CD8-positive, alpha-beta memory T cell (primary cell): ENCODE measurements around the gene SH3BP5. TPM values are rescaled to one million over a fixed set of nuclear protein-coding genes. Genes with fewer than 3 reads are reported as not detected.
A peak's percentile ranks its signal among the peaks of the same experiment; 100 is the strongest.

Source experiments
- CTCF ChIA-PET: fragments of 350-600 bp; sonication (Branson Sonifier 250); formaldehyde crosslinking; loops from one replicate; lab custom pipeline; 2021; ENCODE audit warnings: antibody characterized with exemption; lab: Charles Lee
- POLR2A ChIA-PET: fragments of 350-600 bp; sonication (Branson Sonifier 250); formaldehyde crosslinking; loops from one replicate; lab custom pipeline; 2021; ENCODE audit warnings: antibody characterized with exemption; lab: Charles Lee
- DNase-seq, 5 donors: peaks; one replicate each; pipeline versions ENCODE4 v3.0.0 to v3.0.0-alpha.2; 2020 to 2022; ENCODE audit warnings: mixed read lengths in 1 of 5
- H3K27ac ChIP-seq: one replicate; pipeline ENCODE4 v1.7.0; 2013; ENCODE audit warnings: low read depth, mild to moderate bottlenecking, low read length, moderate library complexity
- H3K27me3 ChIP-seq: 2 replicates; pipeline ENCODE4 v1.7.0; 2013; ENCODE audit warnings: low read length, mild to moderate bottlenecking; ENCODE audit not compliant: insufficient read depth, poor library complexity, severe bottlenecking
- H3K36me3 ChIP-seq: 2 replicates; pipeline ENCODE4 v1.7.0; 2013; ENCODE audit warnings: mild to moderate bottlenecking, low read length, moderate library complexity; ENCODE audit not compliant: insufficient read depth
- H3K4me1 ChIP-seq: 2 replicates; pipeline ENCODE4 v1.7.0; 2013; ENCODE audit warnings: mild to moderate bottlenecking, low read length, moderate library complexity; ENCODE audit not compliant: insufficient read depth
- H3K4me3 ChIP-seq: 2 replicates; pipeline ENCODE4 v1.7.0; 2013; ENCODE audit warnings: mild to moderate bottlenecking, low read length
- H3K9me3 ChIP-seq: 2 replicates; pipeline ENCODE4 v1.7.0; 2013; ENCODE audit warnings: mild to moderate bottlenecking, low read length
- H3K27ac Mint-ChIP-seq, 8 donors: one replicate each; pipeline ENCODE4 v1.8.0; 2020 to 2021; ENCODE audit warnings: mixed read lengths in 8 of 8, mild to moderate bottlenecking in 6 of 8, inconsistent platforms in 3 of 8, moderate library complexity in 3 of 8
- H3K27me3 Mint-ChIP-seq, 2 donors: one replicate each; pipeline ENCODE4 v1.8.0; 2020 to 2021; ENCODE audit warnings: mixed read lengths in 2 of 2, mild to moderate bottlenecking in 1 of 2, moderate library complexity in 1 of 2
- H3K36me3 Mint-ChIP-seq, 3 donors: one replicate each; pipeline ENCODE4 v1.8.0; 2020 to 2021; ENCODE audit warnings: mixed read lengths in 3 of 3, inconsistent platforms in 1 of 3, mild to moderate bottlenecking in 1 of 3
- H3K4me1 Mint-ChIP-seq, 3 donors: one replicate each; pipeline ENCODE4 v1.8.0; 2020 to 2021; ENCODE audit warnings: mixed read lengths in 3 of 3, inconsistent platforms in 1 of 3, mild to moderate bottlenecking in 1 of 3
- H3K4me3 Mint-ChIP-seq, 7 donors: one replicate each; pipeline ENCODE4 v1.8.0; 2020 to 2021; ENCODE audit warnings: mixed read lengths in 7 of 7, mild to moderate bottlenecking in 6 of 7, moderate library complexity in 4 of 7, inconsistent platforms in 2 of 7
- H3K9me3 Mint-ChIP-seq, 5 donors: one replicate each; pipeline ENCODE4 v1.8.0; 2020 to 2022; ENCODE audit warnings: mixed read lengths in 5 of 5, mild to moderate bottlenecking in 3 of 5, moderate library complexity in 2 of 5, inconsistent platforms in 1 of 5
- polyA plus RNA-seq: library from polyadenylated mRNA; unstranded; fragments of 300-500 nt; fragmentation: Illumina TruSeq; gene quantifications from one replicate; pipeline ENCODE4 v1.2.3, GENCODE V29; 2021
- total RNA-seq, 2 experiments: library from RNA; stranded (reverse); gene quantifications; one replicate each; pipeline ENCODE4 v1.2.3, GENCODE V29; 2021

The SH3BP5 gene
- total and polyA plus RNA-seq, 3 experiments from 2014 or later, result 14.2 to 84.3 (median 15.5) TPM

DNA sequence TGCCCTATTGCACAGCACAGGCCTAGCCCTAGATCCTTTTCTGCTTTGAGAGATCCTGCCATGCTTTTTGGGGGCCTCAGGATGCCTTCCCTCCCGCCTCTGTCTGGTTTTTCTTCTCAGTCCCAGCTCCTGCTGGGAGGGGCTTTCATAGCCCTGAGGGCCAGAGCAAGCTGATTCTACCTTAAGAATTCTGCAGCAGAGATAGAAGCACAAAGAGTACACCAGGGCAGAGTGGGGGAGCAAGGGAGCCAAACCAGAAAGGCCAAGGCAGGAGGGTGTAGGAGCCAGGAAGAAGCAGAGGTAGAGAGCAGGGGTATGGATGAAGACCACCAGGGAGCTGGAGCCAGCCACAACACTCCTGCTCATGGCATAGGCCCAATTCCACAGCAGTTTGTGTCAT lies 18.1 kb downstream of the SH3BP5 start:
- Mint-ChIP-seq H3K27me3 (no peaks in the 10 kb centered on the region), H3K27ac (peak overlapping the region; percentile 54 to 87 (median 66))
- H3K4me1 ChIP-seq, result peaks cover 85% of the 10 kb centered on the region

DNA sequence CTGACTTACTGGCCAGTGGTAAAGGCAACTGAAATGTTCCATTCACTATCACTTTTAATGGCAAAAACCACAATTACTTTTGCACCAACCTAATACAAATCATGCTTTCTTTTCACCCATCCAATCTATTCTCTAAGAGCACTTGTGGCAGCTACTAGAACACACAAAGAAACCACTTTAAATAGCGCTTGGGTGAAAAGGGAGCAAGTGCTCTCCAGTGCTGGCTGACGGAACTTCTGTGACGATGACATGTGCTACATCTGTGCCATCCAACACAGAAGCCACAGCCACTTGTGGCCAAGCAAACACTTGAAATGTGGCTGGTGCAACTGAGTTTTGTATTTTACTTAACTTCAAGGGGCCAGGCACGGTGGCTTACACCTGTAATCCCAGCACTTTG lies 18.9 kb downstream of the SH3BP5 start:
- Histone ChIP-seq H3K9me3 (no peaks in the 10 kb centered on the region), H3K27me3 (no peaks in the 10 kb centered on the region), H3K27ac (no peak overlapping the region), H3K36me3 (no peaks in the 10 kb centered on the region), H3K4me3 (no peak overlapping the region), H3K4me1 (peaks cover 86% of the 10 kb centered on the region)
- peak overlapping the region in 7 of 8 donors; percentile 17 to 83 (median 57) for H3K27ac Mint-ChIP-seq
- peaks cover 75 to 90% (median 89%) of the 10 kb centered on the region in 3 donors for H3K4me1 Mint-ChIP-seq
- H3K27me3 Mint-ChIP-seq, result no peaks in the 10 kb centered on the region
- DNase-seq, result peak in 2 of 5 donors; percentile 35 to 53
- peaks cover 0 to 7% (median 4%) of the 10 kb centered on the region in 3 donors for H3K36me3 Mint-ChIP-seq
- peak overlapping the region in 2 of 7 donors; percentile 9 to 43 for H3K4me3 Mint-ChIP-seq
- ChIA-PET POLR2A (no interaction called here), CTCF (interaction anchor here (1.7 to 4.7 kb wide), 3 partner anchors 8 to 46 kb away, joined by 3 to 22 read pairs (median 8); partner anchors contain the start of gene SH3BP5)
- no peaks in the 10 kb centered on the region for H3K9me3 Mint-ChIP-seq

More for the DNA sequence above, 18.1 kb downstream of the SH3BP5 start:
- Histone ChIP-seq H3K27ac (no peak overlapping the region), H3K27me3 (no peaks in the 10 kb centered on the region), H3K36me3 (no peaks in the 10 kb centered on the region), H3K4me3 (no peak overlapping the region), H3K9me3 (no peaks in the 10 kb centered on the region)
- ChIA-PET CTCF (interaction anchor here (1.7 kb wide), 2 partner anchors 9 to 18 kb away, joined by 3 to 8 read pairs; partner anchors contain the start of gene SH3BP5), POLR2A (interaction anchor here (1.0 kb wide), 1 partner anchor 18 kb away, joined by 4 read pairs; the partner anchor contains the start of gene SH3BP5)
- Mint-ChIP-seq H3K36me3 (peaks cover 0 to 7% (median 0%) of the 10 kb centered on the region in 3 donors), H3K4me1 (peaks cover 74 to 90% (median 89%) of the 10 kb centered on the region in 3 donors), H3K9me3 (no peaks in the 10 kb centered on the region), H3K4me3 (peak overlapping the region in 3 of 7 donors; percentile 3 to 46 (median 27))
- no peak for DNase-seq

- no peaks in the 10 kb centered on the region for H3K36me3 ChIP-seq
- CTCF ChIA-PET, result interaction anchor here (1.7 to 4.7 kb wide), 2 partner anchors 7 to 45 kb away, joined by 3 to 22 read pairs; no protein-coding TSS in a partner anchor
- Mint-ChIP-seq H3K36me3 (peaks cover 0 to 7% (median 4%) of the 10 kb centered on the region in 3 donors), H3K4me1 (peaks cover 74 to 89% (median 89%) of the 10 kb centered on the region in 3 donors), H3K27me3 (no peaks in the 10 kb centered on the region), H3K9me3 (no peaks in the 10 kb centered on the region), H3K27ac (peak overlapping the region in 6 of 8 donors; percentile 27 to 80 (median 48)), H3K4me3 (peak overlapping the region in 1 of 7 donors; percentile 28)
- no peaks in the 10 kb centered on the region for H3K27me3 ChIP-seq
- H3K4me1 ChIP-seq, result peaks cover 83% of the 10 kb centered on the region
- no peak overlapping the region for H3K4me3 ChIP-seq
- DNase-seq, result no peak
- no peak overlapping the region for H3K27ac ChIP-seq
- no peaks in the 10 kb centered on the region for H3K9me3 ChIP-seq
- POLR2A ChIA-PET, result no interaction called here
Measured at GRCh38 chr3:15312550-15312949, 19.8 kb downstream of the SH3BP5 start.

- Histone ChIP-seq H3K9me3 (no peaks in the 10 kb centered on the region), H3K27ac (peak overlapping the region; percentile 55), H3K4me1 (peaks cover 78% of the 10 kb centered on the region), H3K4me3 (no peak overlapping the region), H3K27me3 (no peaks in the 10 kb centered on the region), H3K36me3 (no peaks in the 10 kb centered on the region)
- H3K27ac Mint-ChIP-seq, result peak overlapping the region; percentile 63 to 91 (median 77)
- H3K4me3 Mint-ChIP-seq, result peak overlapping the region in 5 of 7 donors; percentile 16 to 67 (median 45)
- no peaks in the 10 kb centered on the region for H3K9me3 Mint-ChIP-seq
- ChIA-PET CTCF (interaction anchor here (0.7 to 4.7 kb wide), 5 partner anchors 15 to 43 kb away, joined by 3 to 22 read pairs (median 4); partner anchors contain the start of gene SH3BP5), POLR2A (interaction anchor here (1.0 to 1.4 kb wide), 5 partner anchors 9 to 291 kb away, joined by 3 to 5 read pairs (median 4); partner anchors contain the start of genes BTD, HACL1 and SH3BP5)
- peaks cover under 1 to 8% (median 4%) of the 10 kb centered on the region in 3 donors for H3K36me3 Mint-ChIP-seq
- H3K27me3 Mint-ChIP-seq, result no peaks in the 10 kb centered on the region
- peaks cover 63 to 78% (median 78%) of the 10 kb centered on the region in 3 donors for H3K4me1 Mint-ChIP-seq
- DNase-seq, result peak in 2 of 5 donors; percentile 40 to 83
Measured at GRCh38 chr3:15310491-15311370, 21.7 kb downstream of the SH3BP5 start.

DNA sequence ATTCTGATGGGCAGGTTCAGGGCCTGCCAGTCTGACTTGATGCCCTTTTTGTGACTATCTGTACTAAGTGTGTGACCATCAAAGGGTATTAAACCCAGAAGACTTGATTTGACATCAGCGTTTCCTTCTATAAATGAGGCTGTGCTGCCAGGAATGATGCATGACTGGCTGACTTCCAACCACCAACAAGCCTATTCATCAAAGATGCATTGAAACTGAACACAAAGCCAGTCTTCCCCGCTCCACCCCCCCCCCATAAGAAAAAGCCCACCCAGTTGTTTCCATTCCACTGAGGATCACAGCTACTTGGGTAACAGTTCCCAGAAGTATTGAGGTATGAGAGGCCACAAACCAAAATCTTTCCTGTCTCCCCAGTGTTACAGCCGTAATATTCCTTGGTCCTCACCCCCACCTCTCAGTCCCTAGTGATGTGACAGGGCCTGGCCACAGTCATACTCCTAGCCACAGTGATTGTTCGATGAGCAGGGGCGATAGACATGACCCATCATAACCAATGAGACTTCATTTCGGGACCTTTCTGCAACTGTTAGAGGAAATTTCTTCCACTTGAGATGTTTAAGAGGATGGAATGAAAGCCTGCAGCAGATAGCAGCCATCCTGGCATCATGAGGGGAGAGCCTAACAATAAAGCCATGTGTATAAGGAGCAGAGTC lies 22.6 kb downstream of the SH3BP5 start:
- H3K9me3 ChIP-seq, result no peaks in the 10 kb centered on the region
- no peaks in the 10 kb centered on the region for H3K36me3 ChIP-seq
- H3K27ac Mint-ChIP-seq, result peak overlapping the region; percentile 63 to 95 (median 82)
- peak in 1 of 5 donors; percentile 42 for DNase-seq
- no peaks in the 10 kb centered on the region for H3K27me3 Mint-ChIP-seq
- CTCF ChIA-PET, result interaction anchor here (0.7 to 4.7 kb wide), 5 partner anchors 15 to 42 kb away, joined by 3 to 22 read pairs (median 4); partner anchors contain the start of gene SH3BP5
- peaks cover 5 to 11% (median 9%) of the 10 kb centered on the region in 3 donors for H3K36me3 Mint-ChIP-seq
- H3K4me1 ChIP-seq, result peaks cover 78% of the 10 kb centered on the region
- H3K27me3 ChIP-seq, result no peaks in the 10 kb centered on the region
- H3K27ac ChIP-seq, result peak overlapping the region; percentile 55
- peaks cover 59 to 76% (median 76%) of the 10 kb centered on the region in 3 donors for H3K4me1 Mint-ChIP-seq
- H3K4me3 ChIP-seq, result no peak overlapping the region
- H3K9me3 Mint-ChIP-seq, result no peaks in the 10 kb centered on the region
- POLR2A ChIA-PET, result interaction anchor here (1.0 to 1.4 kb wide), 5 partner anchors 10 to 104 kb away, joined by 3 to 5 read pairs (median 4); partner anchors contain the start of genes CAPN7 and SH3BP5
- peak overlapping the region in 6 of 7 donors; percentile 38 to 56 (median 46) for H3K4me3 Mint-ChIP-seq

DNA sequence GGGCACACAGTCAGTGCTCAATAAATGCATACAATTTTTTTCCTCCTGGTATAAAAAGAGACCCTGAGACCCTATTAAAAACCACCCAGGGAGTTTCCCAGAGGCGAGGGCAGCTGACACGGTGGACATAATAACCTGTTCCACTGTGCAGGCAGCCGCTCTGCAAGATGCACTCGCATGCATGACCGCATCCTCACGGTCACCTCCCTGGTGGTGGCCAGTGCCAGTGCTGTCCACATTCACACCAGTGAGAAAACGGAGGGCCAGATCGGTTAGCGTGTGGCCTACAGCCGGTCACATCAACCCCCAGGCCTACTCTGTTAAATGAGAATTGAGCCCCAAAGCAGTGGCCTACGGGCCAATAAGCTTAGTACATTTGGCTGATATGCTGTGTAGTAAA lies 24.8 kb downstream of the SH3BP5 start:
- peaks cover 82% of the 10 kb centered on the region for H3K4me1 ChIP-seq
- peaks cover 5 to 22% (median 15%) of the 10 kb centered on the region in 3 donors for H3K36me3 Mint-ChIP-seq
- CTCF ChIA-PET, result interaction anchor here (0.6 to 3.0 kb wide), 8 partner anchors 16 to 98 kb away, joined by 3 to 13 read pairs (median 3); partner anchors contain the start of gene SH3BP5

DNA sequence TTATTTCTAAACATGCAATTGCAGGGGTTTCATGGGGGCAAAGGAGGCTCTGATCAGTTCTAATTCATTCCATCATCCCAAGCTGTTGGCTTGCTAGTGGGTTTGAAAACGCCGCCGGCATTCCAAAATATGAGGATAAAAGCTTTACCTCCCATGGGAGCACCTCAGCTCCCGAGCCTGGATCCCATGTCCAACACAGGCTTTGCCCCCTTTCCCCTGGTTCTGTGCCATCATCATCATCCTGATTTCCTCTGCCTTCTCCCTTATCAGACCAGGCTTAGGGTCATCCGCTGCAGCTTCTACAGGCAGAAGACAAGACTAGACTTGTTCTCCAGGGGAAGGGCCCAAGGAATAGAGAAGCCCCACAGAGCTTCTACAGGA lies 25.4 kb downstream of the SH3BP5 start:
- Mint-ChIP-seq H3K27ac (peak overlapping the region in 2 of 8 donors; percentile 6 to 87), H3K4me3 (peak overlapping the region in 1 of 7 donors; percentile 63), H3K9me3 (no peaks in the 10 kb centered on the region), H3K4me1 (peaks cover 67 to 82% (median 80%) of the 10 kb centered on the region in 3 donors), H3K36me3 (peaks cover 9 to 25% (median 20%) of the 10 kb centered on the region in 3 donors), H3K27me3 (no peaks in the 10 kb centered on the region)
- peaks cover 82% of the 10 kb centered on the region for H3K4me1 ChIP-seq
- ChIA-PET CTCF (interaction anchor here (0.8 to 3.0 kb wide), 5 partner anchors 15 to 71 kb away, joined by 3 to 13 read pairs (median 4); partner anchors contain the start of gene SH3BP5), POLR2A (no interaction called here)
- peak overlapping the region; percentile 13 for H3K27ac ChIP-seq
- no peaks in the 10 kb centered on the region for H3K9me3 ChIP-seq
- DNase-seq, result no peak
- no peaks in the 10 kb centered on the region for H3K27me3 ChIP-seq
- peaks cover 16% of the 10 kb centered on the region for H3K36me3 ChIP-seq
- H3K4me3 ChIP-seq, result no peak overlapping the region

More for the DNA sequence above, 24.8 kb downstream of the SH3BP5 start:
- H3K9me3 Mint-ChIP-seq, result no peaks in the 10 kb centered on the region
- peaks cover 66 to 80% (median 79%) of the 10 kb centered on the region in 3 donors for H3K4me1 Mint-ChIP-seq
- H3K27ac ChIP-seq, result no peak overlapping the region
- H3K27me3 ChIP-seq, result no peaks in the 10 kb centered on the region
- peak overlapping the region in 1 of 8 donors; percentile 26 for H3K27ac Mint-ChIP-seq
- no peaks in the 10 kb centered on the region for H3K27me3 Mint-ChIP-seq
- H3K36me3 ChIP-seq, result peaks cover 13% of the 10 kb centered on the region
- POLR2A ChIA-PET, result no interaction called here
- peak in 1 of 5 donors; percentile 38 for DNase-seq
- H3K9me3 ChIP-seq, result no peaks in the 10 kb centered on the region
- no peak overlapping the region for H3K4me3 Mint-ChIP-seq
- H3K4me3 ChIP-seq, result no peak overlapping the region
